NCI-H146 (cell line): ENCODE results near the gene ABCA7.
"Not testable (repeated sequence)": the region's sequence is repeated elsewhere in the genome, so short reads cannot be mapped to it uniquely, and the experiment has no call there.

Experiments
- DNase-seq: peaks from one replicate; lab custom pipeline; 2025; lab: John Stamatoyannopoulos, UW

Gene ABCA7

DNA sequence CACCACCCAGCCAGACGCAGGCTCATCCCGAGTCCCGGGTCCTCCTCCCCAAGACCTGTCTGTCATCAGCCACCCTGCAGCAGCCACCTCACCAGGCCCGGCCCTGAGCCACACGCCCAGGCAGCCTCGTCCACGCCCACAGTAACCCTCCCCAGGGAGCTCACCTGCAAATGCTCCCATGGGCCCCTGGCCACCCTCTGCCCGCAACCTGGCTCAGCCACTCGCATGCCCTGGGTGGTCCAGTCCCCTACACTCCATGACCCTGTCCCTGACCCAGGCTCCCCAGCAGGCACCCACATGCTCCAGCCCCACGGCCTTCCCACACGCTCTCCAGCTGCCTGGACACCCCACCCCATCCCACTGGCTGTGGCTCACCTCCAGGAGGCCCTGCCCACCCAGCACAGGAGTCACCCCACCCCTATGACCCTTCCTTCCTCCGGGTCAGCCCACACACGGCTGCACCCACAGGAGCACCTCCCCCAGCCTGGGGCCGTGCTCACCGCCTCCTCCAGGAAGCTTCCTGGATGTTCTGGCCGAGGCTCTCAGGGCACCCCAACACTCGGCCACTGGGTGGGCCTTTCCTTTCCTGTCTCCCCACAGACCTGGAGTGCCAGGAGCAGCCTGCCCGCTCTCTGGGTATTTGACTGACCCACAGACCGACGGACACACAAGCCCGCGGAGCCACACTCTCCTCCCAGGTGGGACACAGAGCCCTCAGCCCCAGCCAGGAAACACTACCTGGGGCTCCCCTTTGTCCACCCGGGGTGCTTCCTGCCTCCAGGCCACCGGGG, 22.6 kb upstream of the ABCA7 start:
- DNase-seq, result no peak

- DNase-seq, result no peak
Measured at GRCh38 chr19:1017906-1018305, 22.0 kb upstream of the ABCA7 start.

DNA sequence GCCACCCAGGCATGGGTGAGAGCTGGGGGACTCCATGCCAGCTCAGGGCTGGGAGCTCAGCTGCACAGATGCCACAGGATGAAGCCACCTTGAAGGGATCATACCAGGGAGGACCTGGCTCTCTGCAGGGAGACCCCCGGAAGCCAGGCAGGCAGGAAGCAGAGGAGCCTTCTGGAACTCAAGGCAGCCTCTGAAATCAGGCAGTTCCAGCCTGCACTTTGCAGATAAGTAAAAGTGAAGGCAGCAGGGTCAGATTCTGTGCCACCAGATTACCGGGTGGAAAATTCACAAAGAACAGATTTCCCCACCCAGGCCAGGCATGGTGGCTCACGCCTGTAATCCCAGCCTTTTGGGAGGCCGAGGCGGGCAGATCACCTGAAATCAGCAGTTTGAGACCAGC, 21.5 kb upstream of the ABCA7 start:
- no peak for DNase-seq

DNA sequence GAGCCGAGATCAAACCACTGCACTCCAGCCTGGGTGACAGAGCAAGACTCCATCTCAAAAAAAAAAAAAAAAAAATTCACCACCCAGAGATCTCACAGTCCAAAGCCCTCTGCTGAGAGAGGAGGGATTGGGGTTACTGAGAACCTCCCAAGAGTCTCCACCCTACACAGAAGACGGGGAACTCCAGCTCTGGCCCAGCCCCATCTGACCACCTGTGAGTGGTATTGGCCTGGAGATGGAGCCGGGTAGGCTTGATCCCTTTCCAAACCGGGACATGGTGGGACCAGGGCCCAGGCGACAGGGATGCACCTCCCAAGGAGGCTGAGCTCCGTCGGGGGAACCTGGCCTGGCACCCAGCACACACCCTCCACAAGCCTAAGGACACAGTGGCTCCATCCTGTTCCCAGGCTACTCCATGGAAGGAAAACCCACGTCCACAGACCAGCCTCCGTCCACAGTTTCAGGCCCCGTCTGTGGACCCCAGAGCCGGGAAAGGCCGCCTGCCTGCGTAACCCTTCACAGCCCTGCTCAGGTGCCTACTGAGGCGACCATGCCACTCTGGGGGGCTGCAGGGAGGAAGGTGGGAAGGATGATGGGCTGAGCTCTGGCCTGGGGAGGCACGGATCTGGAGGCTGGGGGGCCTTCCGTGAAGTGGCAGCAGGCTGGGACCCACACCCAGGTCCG, 20.8 kb upstream of the ABCA7 start:
- DNase-seq, result no peak

GRCh38 chr19:1019616-1019961, 20.3 kb upstream of the ABCA7 start:
- no peak for DNase-seq

- no peak for DNase-seq
Measured at GRCh38 chr19:1019980-1020867, 19.7 kb upstream of the ABCA7 start.

- DNase-seq, result peak; percentile 94
Measured at GRCh38 chr19:1020868-1021425, 19.0 kb upstream of the ABCA7 start, which contains the start of gene TMEM259. TSS of gene TMEM259 (minus strand) at chr19:1021123. CDS start at chr19:1020996, 127 bp downstream.

DNA sequence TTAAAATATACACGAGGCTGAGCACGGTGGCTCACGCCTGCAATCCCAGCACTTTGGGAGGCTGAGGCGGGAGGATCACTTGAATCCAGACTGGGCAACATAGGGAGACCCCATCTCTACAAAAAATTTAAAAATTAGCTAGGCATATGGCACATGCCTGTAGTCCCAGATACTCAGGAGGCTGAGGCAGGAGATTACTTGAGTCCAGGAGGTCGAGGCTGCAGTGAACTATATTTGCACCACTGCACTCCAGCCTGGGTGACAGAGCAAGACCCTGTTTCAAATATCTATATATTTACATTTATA, 16.1 kb upstream of the ABCA7 start:
- DNase-seq, result not testable (repeated sequence)

- DNase-seq, result not testable (repeated sequence)
Measured at GRCh38 chr19:1025080-1025479, 14.8 kb upstream of the ABCA7 start.

DNA sequence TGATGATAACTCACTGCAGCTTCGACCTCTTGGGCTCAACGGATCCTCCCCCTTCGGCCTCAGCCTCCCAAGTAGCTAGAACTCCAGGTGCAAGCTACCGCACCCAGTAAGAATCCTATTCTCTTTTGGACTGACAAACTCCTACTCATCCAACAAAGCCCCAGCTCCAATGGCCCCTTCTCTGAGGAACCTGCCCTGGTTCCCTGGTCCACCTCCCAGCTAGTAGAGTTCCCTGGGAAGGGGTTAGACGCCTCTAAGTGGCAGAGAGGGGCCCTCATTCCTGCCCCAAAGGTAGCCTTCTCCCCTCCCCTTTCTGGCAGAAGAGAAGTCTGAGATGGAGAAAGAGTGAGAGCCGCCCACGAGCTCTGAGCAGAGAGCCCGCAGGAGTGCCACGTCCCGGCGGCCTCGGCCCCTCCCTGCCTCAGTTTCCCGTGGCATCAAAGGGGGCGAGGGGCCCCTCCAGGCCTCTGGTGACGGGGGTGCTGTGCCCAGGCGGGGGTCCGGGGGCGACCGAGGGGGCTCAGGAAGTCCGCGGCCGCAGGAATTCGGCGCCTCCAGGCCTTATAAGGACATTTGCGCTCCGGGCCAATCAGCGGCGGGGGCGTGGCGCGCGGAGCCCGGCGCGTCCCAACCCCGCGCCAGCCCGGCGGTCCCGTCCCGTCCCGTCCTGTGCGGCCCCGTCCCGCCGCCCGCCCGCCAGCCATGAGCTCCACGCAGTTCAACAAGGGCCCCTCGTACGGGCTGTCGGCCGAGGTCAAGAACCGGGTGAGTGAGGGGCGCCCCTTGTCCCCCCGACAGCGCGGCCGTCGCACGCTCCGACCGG, 13.7 kb upstream of the ABCA7 start, which contains the start of gene CNN2:
Gene CNN2 (plus strand): TSS at position 649 of the 823 bp plus-strand sequence. CDS start 54 bp downstream, at position 703.
- DNase-seq, result peak; percentile 16

- DNase-seq, result no peak
Measured at GRCh38 chr19:1026783-1027649, 12.9 kb upstream of the ABCA7 start.

GRCh38 chr19:1027650-1028061, 12.3 kb upstream of the ABCA7 start:
- DNase-seq, result no peak

DNA sequence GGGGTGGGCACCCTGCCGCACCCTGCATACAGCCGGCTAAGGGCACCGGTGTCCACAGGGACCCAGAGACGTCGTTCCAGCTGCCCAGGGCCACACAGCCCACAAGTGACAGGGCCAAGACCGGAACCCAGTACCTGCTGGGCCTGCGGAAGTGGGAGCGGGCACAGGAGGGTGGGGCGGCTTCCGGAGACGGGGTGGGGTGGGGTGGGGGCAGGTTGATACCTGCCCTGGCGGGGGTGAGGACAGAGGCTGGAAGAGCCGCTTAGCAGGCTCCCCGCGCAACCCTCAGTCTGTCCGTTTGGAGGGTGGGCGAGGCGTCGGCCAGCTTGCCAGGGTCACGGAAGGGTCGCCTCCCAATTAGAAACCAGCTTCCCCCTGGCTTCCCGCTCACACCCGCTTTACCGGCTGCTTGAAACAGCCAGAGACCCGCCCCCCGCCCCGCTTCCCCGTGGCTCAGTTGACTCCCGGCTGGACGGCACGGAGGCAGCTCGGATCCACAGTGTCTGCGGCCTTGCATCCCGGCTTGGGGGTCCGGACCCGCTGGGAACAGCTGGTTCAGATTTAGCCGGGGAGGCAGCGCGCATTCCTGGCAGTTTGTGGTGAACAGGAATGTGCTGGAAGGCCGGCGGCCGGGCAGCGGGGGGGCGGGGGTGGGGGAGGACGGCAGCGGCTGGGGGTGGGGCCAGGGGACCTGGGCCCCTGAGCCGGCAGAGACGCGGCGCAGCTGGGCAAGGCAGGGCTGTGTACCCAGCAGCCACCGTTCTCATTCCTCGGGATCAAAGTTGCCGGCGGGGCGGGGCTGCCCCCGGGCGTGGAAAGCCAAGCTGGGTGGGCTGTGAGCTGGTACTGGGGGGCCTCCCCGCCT, 11.6 kb upstream of the ABCA7 start:
- DNase-seq, result peak; percentile 41

DNA sequence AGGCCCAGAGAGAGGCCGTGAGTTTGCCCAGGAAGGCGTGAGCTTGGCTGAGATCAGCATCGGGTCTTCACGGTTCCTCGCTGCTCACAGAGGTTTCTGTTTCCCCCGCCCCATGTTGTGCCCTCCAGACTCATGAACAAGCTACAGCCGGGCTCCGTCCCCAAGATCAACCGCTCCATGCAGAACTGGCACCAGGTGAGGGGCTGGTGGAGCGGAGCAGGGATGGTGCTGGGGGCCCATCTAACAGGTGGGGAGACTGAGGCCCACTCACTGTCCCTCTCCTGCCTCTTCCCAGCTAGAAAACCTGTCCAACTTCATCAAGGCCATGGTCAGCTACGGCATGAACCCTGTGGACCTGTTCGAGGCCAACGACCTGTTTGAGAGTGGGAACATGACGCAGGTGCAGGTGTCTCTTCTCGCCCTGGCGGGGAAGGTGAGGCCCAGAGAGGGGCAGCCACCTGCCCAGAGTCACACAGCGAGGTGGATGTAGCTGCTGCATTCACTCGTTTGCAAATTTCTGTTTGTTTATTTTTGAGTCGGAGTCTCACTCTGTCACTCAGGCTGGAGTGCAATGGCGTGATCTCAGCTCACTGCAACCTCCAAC, 7.5 kb upstream of the ABCA7 start:
- DNase-seq, result no peak

DNA sequence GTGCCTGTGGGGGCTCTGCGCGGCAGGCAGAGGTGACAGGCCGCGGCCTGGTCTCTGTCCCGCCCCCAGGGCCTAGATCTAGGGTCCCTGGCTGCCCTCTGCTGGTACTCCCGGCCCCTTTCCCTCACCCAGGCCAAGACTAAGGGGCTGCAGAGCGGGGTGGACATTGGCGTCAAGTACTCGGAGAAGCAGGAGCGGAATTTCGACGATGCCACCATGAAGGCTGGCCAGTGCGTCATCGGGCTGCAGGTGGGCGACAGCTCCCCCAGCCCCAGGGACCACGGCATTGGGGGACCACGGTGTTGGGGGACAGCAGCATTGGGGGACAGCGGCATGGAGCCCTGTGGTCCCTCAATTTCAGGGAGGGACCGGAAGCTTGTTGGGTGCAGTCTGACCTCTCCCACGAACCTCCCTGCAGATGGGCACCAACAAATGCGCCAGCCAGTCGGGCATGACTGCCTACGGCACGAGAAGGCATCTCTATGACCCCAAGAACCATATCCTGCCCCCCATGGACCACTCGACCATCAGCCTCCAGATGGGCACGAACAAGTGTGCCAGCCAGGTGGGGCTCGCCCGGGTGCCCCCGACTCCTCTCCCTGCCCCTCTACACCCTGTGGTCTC, 3.8 kb upstream of the ABCA7 start:
- no peak for DNase-seq

GRCh38 chr19:1037621-1038064, 2.3 kb upstream of the ABCA7 start:
- no peak for DNase-seq

GRCh38 chr19:1038978-1039645, 795 bp upstream of the ABCA7 start:
- no peak for DNase-seq
